NCI-H128 (cell line): ENCODE results near the gene RHEX.
"Not testable (repeated sequence)": the region's sequence is repeated elsewhere in the genome, so short reads cannot be mapped to it uniquely, and the experiment has no call there.

Source experiments
- DNase-seq: peaks from one replicate; lab custom pipeline; 2025; ENCODE audit not compliant: unreplicated experiment; lab: John Stamatoyannopoulos, UW

Gene RHEX

GRCh38 chr1:206029484-206029883, 23.5 kb upstream of the RHEX start:
- no peak for DNase-seq

GRCh38 chr1:206030191-206030590, 22.8 kb upstream of the RHEX start:
- no peak for DNase-seq

GRCh38 chr1:206030714-206031113, 22.3 kb upstream of the RHEX start:
- peak; percentile 75 for DNase-seq

GRCh38 chr1:206032380-206033140, 20.4 kb upstream of the RHEX start:
- no peak for DNase-seq

GRCh38 chr1:206035027-206035426, 17.9 kb upstream of the RHEX start:
- peak; percentile 28 for DNase-seq

GRCh38 chr1:206036663-206037455, 16.1 kb upstream of the RHEX start:
- DNase-seq: no peak

GRCh38 chr1:206037581-206037980, 15.4 kb upstream of the RHEX start:
- DNase-seq: no peak

- no peak for DNase-seq
These were observed 13.7 kb upstream of the RHEX start for GRCh38 chr1:206039046-206039973.

- no peak for DNase-seq
These were observed 12.6 kb upstream of the RHEX start for GRCh38 chr1:206040328-206040727.

GRCh38 chr1:206041640-206042039, 11.3 kb upstream of the RHEX start:
- no peak for DNase-seq

- no peak for DNase-seq
These were observed 5.7 kb upstream of the RHEX start for GRCh38 chr1:206047271-206047670.

GRCh38 chr1:206048582-206048981, 4.4 kb upstream of the RHEX start:
- no peak for DNase-seq

GRCh38 chr1:206049293-206049692, 3.7 kb upstream of the RHEX start:
- DNase-seq: no peak

- no peak for DNase-seq
These were observed 2.9 kb upstream of the RHEX start for GRCh38 chr1:206049919-206050600.

GRCh38 chr1:206050655-206051235, 2.2 kb upstream of the RHEX start:
- DNase-seq: no peak

GRCh38 chr1:206052231-206052865, 625 bp upstream of the RHEX start:
- DNase-seq: not testable (repeated sequence)

GRCh38 chr1:206053616-206054015, 643 bp downstream of the RHEX start:
- DNase-seq: not testable (repeated sequence)

GRCh38 chr1:206055069-206055625, 2.2 kb downstream of the RHEX start:
- not testable (repeated sequence) for DNase-seq

GRCh38 chr1:206055639-206056323, 2.8 kb downstream of the RHEX start:
- not testable (repeated sequence) for DNase-seq
